ENCODE results near the gene ERC2.

DNA sequence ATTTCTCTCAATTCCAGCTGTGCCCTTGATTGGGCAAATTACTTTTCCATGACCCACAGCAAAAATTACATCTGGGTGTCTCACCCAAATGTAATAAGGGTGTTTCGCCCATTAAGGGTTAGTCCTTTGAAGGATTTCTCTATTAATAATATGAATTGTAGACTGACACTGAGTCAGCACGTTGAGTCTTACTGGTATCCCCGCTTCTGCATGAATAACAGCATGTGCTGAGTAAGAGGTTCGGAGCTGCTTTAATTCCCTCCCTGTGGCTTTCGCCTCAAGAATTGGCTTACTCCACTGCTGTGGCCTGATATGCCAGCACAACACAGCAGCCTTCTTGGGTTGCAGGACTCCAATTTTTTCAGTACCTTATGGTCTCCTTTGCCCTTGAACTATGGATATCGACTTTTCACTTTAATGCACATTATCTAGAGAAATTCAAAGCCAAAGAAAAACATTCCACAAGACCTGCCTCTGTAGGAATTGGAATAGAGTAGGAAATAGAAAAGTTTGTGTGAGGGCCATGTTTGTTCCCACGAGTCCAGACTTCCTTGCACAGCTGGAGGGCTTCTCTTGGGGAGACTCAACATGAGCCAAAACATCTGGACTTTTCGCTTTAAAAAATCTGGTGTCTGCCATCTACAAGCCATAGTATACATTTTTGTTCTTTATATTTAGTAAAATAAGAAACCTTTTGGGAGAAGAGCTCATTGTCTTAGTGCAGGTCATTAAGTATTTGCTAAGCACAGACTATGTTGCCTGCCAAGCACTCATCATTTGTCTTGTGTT lies 20.7 kb upstream of the ERC2 start:
- TF ChIP-seq CBX8 (IDR thresholded peaks at IDR 0.05; ENCODE audit: borderline replicate concordance, low read depth, low read length), result no peak
- no peak for TF ChIP-seq EZH2 (IDR thresholded peaks at IDR 0.05; ENCODE audit: low read depth, low read length, severe bottlenecking)
- TF ChIP-seq, protein P1, sequence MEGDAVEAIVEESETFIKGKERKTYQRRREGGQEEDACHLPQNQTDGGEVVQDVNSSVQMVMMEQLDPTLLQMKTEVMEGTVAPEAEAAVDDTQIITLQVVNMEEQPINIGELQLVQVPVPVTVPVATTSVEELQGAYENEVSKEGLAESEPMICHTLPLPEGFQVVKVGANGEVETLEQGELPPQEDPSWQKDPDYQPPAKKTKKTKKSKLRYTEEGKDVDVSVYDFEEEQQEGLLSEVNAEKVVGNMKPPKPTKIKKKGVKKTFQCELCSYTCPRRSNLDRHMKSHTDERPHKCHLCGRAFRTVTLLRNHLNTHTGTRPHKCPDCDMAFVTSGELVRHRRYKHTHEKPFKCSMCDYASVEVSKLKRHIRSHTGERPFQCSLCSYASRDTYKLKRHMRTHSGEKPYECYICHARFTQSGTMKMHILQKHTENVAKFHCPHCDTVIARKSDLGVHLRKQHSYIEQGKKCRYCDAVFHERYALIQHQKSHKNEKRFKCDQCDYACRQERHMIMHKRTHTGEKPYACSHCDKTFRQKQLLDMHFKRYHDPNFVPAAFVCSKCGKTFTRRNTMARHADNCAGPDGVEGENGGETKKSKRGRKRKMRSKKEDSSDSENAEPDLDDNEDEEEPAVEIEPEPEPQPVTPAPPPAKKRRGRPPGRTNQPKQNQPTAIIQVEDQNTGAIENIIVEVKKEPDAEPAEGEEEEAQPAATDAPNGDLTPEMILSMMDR (IDR thresholded peaks at IDR 0.05; ENCODE audit: control extremely low read depth in 1 of 3, insufficient read depth in 1 of 3, low read depth in 1 of 3, low read length in 3 of 3), result no peak
- TF ChIP-seq SP1 (IDR thresholded peaks at IDR 0.05; ENCODE audit: low read depth, low read length), result no peak
- no peak for TF ChIP-seq CHD1 (IDR thresholded peaks at IDR 0.05; ENCODE audit: low read depth, low read length)
- no peak for TF ChIP-seq POLR2A (IDR thresholded peaks at IDR 0.05; ENCODE audit: control extremely low read depth in 1 of 2, low read depth in 2 of 2, low read length in 2 of 2)
- no peak for TF ChIP-seq CREB1 (IDR thresholded peaks at IDR 0.05)
- no peak for TF ChIP-seq RAD21 (IDR thresholded peaks at IDR 0.05 in 1 of 2, conservative IDR thresholded peaks at IDR 0.05 in 1 of 2; ENCODE audit: low read depth in 2 of 2, low read length in 2 of 2)
- TF ChIP-seq E2F6 (IDR thresholded peaks at IDR 0.05), result no peak
- TF ChIP-seq CBX5 (IDR thresholded peaks at IDR 0.05; ENCODE audit: low read depth, low read length), result no peak
- no peak for TF ChIP-seq SIN3A (conservative IDR thresholded peaks at IDR 0.05 in 1 of 2, IDR thresholded peaks at IDR 0.05 in 1 of 2; ENCODE audit: low read depth in 1 of 2, low read length in 2 of 2)
- no peak for TF ChIP-seq EGR1 (IDR thresholded peaks at IDR 0.05; ENCODE audit: borderline replicate concordance, low read depth, low read length)

All from H1 (cell line).